Measurements from ENCODE around the gene ERN1.

DNA sequence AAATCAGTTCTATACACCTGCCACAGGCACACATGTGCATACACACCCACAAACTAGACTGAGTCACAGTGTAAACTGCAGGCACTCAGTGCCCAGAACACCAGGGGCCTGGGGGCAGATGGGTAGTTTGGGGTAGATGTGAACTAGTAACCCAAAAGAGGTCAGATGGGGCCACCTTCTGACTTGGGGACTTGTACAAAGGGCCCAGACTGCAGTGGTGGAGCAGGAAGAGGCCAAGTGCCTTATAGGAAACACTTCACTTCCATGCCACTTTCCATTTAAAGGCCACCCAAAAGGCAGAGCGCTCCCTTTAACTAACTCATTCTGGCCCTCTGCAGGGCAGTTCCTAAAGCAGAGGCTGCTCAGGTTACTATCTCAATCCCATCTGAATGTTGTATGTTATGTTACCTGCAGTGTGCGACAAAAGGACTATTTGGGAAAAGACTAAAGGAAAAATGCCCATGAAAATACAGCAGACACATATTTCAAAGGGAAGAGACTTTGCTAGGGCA is 27.8 kb upstream of the ERN1 start:
- TF ChIP-seq, protein P1, sequence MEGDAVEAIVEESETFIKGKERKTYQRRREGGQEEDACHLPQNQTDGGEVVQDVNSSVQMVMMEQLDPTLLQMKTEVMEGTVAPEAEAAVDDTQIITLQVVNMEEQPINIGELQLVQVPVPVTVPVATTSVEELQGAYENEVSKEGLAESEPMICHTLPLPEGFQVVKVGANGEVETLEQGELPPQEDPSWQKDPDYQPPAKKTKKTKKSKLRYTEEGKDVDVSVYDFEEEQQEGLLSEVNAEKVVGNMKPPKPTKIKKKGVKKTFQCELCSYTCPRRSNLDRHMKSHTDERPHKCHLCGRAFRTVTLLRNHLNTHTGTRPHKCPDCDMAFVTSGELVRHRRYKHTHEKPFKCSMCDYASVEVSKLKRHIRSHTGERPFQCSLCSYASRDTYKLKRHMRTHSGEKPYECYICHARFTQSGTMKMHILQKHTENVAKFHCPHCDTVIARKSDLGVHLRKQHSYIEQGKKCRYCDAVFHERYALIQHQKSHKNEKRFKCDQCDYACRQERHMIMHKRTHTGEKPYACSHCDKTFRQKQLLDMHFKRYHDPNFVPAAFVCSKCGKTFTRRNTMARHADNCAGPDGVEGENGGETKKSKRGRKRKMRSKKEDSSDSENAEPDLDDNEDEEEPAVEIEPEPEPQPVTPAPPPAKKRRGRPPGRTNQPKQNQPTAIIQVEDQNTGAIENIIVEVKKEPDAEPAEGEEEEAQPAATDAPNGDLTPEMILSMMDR (IDR thresholded peaks at IDR 0.05; ENCODE audit: borderline replicate concordance, extremely low read depth, low read length, poor library complexity, severe bottlenecking): no peak
- no peak for TF ChIP-seq EZH2 (IDR thresholded peaks at IDR 0.05; ENCODE audit: borderline replicate concordance, low read depth, low read length, severe bottlenecking)

Data from DND-41 (cell line).